Measurements from ENCODE around the gene PSMG1.

DNA sequence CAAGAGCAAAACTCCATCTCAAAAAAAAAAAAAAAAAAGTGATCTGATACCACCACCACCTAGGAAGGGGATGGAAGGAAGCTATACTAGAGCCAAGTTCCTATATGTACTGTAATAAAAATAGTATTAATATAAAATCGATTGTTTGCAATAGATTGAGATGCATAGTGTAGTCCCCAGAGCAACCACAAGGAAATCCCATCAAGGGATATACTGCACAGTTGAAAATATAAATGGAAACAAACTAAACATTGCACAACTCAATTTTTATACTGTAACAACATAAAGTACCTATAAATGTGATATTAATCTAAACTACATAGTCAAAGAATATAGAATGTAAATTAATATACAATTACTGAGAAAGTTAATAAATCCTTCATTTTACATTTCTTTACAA, 20.9 kb upstream of the PSMG1 start:
- TF ChIP-seq, protein P1, sequence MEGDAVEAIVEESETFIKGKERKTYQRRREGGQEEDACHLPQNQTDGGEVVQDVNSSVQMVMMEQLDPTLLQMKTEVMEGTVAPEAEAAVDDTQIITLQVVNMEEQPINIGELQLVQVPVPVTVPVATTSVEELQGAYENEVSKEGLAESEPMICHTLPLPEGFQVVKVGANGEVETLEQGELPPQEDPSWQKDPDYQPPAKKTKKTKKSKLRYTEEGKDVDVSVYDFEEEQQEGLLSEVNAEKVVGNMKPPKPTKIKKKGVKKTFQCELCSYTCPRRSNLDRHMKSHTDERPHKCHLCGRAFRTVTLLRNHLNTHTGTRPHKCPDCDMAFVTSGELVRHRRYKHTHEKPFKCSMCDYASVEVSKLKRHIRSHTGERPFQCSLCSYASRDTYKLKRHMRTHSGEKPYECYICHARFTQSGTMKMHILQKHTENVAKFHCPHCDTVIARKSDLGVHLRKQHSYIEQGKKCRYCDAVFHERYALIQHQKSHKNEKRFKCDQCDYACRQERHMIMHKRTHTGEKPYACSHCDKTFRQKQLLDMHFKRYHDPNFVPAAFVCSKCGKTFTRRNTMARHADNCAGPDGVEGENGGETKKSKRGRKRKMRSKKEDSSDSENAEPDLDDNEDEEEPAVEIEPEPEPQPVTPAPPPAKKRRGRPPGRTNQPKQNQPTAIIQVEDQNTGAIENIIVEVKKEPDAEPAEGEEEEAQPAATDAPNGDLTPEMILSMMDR (IDR thresholded peaks at IDR 0.05) = no peak
- TF ChIP-seq ZFX (IDR thresholded peaks at IDR 0.05; ENCODE audit: borderline replicate concordance) = no peak

Data from 22Rv1 (cell line).